ENCODE data around the gene TEDC2. TPM values are rescaled to one million over a fixed set of nuclear protein-coding genes. Genes with fewer than 3 reads are reported as not detected.
"Not testable (repeated sequence)": the region's sequence is repeated elsewhere in the genome, so short reads cannot be mapped to it uniquely, and the experiment has no call there.

The TEDC2 gene
- total and polyA plus RNA-seq, 7 experiments from 2014 or later, result 0.32 to 16.7 (median 0.62) TPM; not detected in 1

- Mint-ChIP-seq H3K4me1 (peaks cover 0 to 21% (median 6%) of the 10 kb centered on the region in 7 donors), H3K9me3 (no peaks in the 10 kb centered on the region), H3K36me3 (peaks cover 0 to 33% (median 4%) of the 10 kb centered on the region in 5 donors), H3K4me3 (no peak overlapping the region), H3K27ac (no peak overlapping the region), H3K27me3 (no peaks in the 10 kb centered on the region)
- Histone ChIP-seq H3K4me1 (ENCODE audit: control insufficient read depth in 2 of 2, insufficient read depth in 2 of 2, low read length in 2 of 2) (no peaks in the 10 kb centered on the region), H3K4me3 (ENCODE audit: low read length) (no peak overlapping the region), H3K36me3 (ENCODE audit: control insufficient read depth in 2 of 3, insufficient read depth in 3 of 3, low read length in 3 of 3) (peaks cover 0 to 23% (median 0%) of the 10 kb centered on the region in 3 experiments), H3K9me3 (ENCODE audit: control insufficient read depth in 2 of 3, low read length in 3 of 3) (no peaks in the 10 kb centered on the region), H3K27me3 (ENCODE audit: control insufficient read depth in 2 of 2, insufficient read depth in 2 of 2, low read length in 2 of 2) (no peaks in the 10 kb centered on the region), H3K27ac (ENCODE audit: low read depth, low read length) (no peak overlapping the region)
- no peak for DNase-seq
- ChIA-PET POLR2A (no interaction called here), CTCF (no interaction called here)
- ATAC-seq, result no peak
- intact Hi-C loops (cut with micrococcal nuclease), result no loop called here
Measured at GRCh38 chr16:2436110-2436509, 23.8 kb upstream of the TEDC2 start.

GRCh38 chr16:2437032-2437790, 22.7 kb upstream of the TEDC2 start:
- no peaks in the 10 kb centered on the region for H3K27me3 ChIP-seq (ENCODE audit: control insufficient read depth in 2 of 2, insufficient read depth in 2 of 2, low read length in 2 of 2)
- peaks cover 0 to 18% (median 6%) of the 10 kb centered on the region in 7 donors for H3K4me1 Mint-ChIP-seq
- H3K27ac ChIP-seq (ENCODE audit: low read depth, low read length), result no peak overlapping the region
- H3K36me3 Mint-ChIP-seq, result peaks cover 0 to 35% (median 4%) of the 10 kb centered on the region in 5 donors
- ATAC-seq (no peak), DNase-seq (no peak)
- no peaks in the 10 kb centered on the region for H3K9me3 Mint-ChIP-seq
- no peak overlapping the region for H3K4me3 Mint-ChIP-seq
- H3K9me3 ChIP-seq (ENCODE audit: control insufficient read depth in 2 of 3, low read length in 3 of 3), result no peaks in the 10 kb centered on the region
- H3K4me1 ChIP-seq (ENCODE audit: control insufficient read depth in 2 of 2, insufficient read depth in 2 of 2, low read length in 2 of 2), result no peaks in the 10 kb centered on the region
- CTCF ChIA-PET, result interaction anchor here (0.5 kb wide), 1 partner anchor 67 kb away, joined by 5 read pairs; no protein-coding TSS in a partner anchor
- intact Hi-C loops (cut with micrococcal nuclease), result no loop called here
- H3K27ac Mint-ChIP-seq, result no peak overlapping the region
- H3K27me3 Mint-ChIP-seq, result no peaks in the 10 kb centered on the region
- no peak overlapping the region for H3K4me3 ChIP-seq (ENCODE audit: low read length)
- H3K36me3 ChIP-seq (ENCODE audit: control insufficient read depth in 2 of 3, insufficient read depth in 3 of 3, low read length in 3 of 3), result peaks cover 0 to 23% (median 0%) of the 10 kb centered on the region in 3 experiments
- POLR2A ChIA-PET, result no interaction called here

- no peak for ATAC-seq
- no peaks in the 10 kb centered on the region for H3K27me3 ChIP-seq (ENCODE audit: control insufficient read depth in 2 of 2, insufficient read depth in 2 of 2, low read length in 2 of 2)
- ChIA-PET CTCF (no interaction called here), POLR2A (no interaction called here)
- H3K4me1 Mint-ChIP-seq, result peaks cover 0 to 13% (median 6%) of the 10 kb centered on the region in 7 donors
- H3K9me3 Mint-ChIP-seq, result no peaks in the 10 kb centered on the region
- intact Hi-C loops (cut with micrococcal nuclease), result no loop called here
- no peaks in the 10 kb centered on the region for H3K9me3 ChIP-seq (ENCODE audit: control insufficient read depth in 2 of 3, low read length in 3 of 3)
- H3K4me3 ChIP-seq (ENCODE audit: low read length), result no peak overlapping the region
- H3K36me3 Mint-ChIP-seq, result peaks cover 0 to 33% (median 0%) of the 10 kb centered on the region in 5 donors
- no peaks in the 10 kb centered on the region for H3K27me3 Mint-ChIP-seq
- H3K4me3 Mint-ChIP-seq, result no peak overlapping the region
- peaks cover 0 to 21% (median 0%) of the 10 kb centered on the region in 3 experiments for H3K36me3 ChIP-seq (ENCODE audit: control insufficient read depth in 2 of 3, insufficient read depth in 3 of 3, low read length in 3 of 3)
- no peaks in the 10 kb centered on the region for H3K4me1 ChIP-seq (ENCODE audit: control insufficient read depth in 2 of 2, insufficient read depth in 2 of 2, low read length in 2 of 2)
- H3K27ac ChIP-seq (ENCODE audit: low read depth, low read length), result no peak overlapping the region
- H3K27ac Mint-ChIP-seq, result no peak overlapping the region
- no peak for DNase-seq
Measured at GRCh38 chr16:2438121-2438520, 21.8 kb upstream of the TEDC2 start.

DNA sequence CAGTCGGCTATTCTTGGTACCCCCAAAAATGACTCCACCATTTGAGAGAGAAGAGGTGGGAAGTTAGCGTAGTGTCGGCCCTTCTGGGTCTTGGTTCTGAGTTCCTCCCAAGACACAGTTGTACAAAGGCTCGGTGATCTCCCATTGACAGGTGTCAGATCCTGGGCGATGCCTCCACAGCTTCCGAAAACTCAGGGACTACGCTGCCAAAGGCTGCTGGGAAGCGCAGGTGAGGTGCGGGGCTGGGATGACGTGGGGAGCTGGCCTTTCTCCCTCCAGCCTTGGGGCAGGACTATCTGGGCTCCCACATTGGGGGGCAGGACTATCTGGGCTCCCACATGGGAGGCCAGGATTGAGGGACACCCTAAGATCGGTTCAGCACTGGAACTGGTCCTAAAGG, 20.3 kb upstream of the TEDC2 start:
- intact Hi-C loops (cut with micrococcal nuclease), result no loop called here
- Histone ChIP-seq H3K9me3 (ENCODE audit: control insufficient read depth in 2 of 3, low read length in 3 of 3) (no peaks in the 10 kb centered on the region), H3K4me3 (ENCODE audit: low read length) (no peak overlapping the region), H3K27ac (ENCODE audit: low read depth, low read length) (no peak overlapping the region), H3K27me3 (ENCODE audit: control insufficient read depth in 2 of 2, insufficient read depth in 2 of 2, low read length in 2 of 2) (no peaks in the 10 kb centered on the region), H3K36me3 (ENCODE audit: control insufficient read depth in 2 of 3, insufficient read depth in 3 of 3, low read length in 3 of 3) (peaks cover 0 to 20% (median 0%) of the 10 kb centered on the region in 3 experiments), H3K4me1 (ENCODE audit: control insufficient read depth in 2 of 2, insufficient read depth in 2 of 2, low read length in 2 of 2) (no peaks in the 10 kb centered on the region)
- Mint-ChIP-seq H3K27ac (peak overlapping the region in 2 of 9 donors; percentile 45 to 70), H3K27me3 (no peaks in the 10 kb centered on the region), H3K4me3 (no peak overlapping the region), H3K4me1 (peaks cover 0 to 11% (median 6%) of the 10 kb centered on the region in 7 donors), H3K9me3 (no peaks in the 10 kb centered on the region), H3K36me3 (peaks cover 0 to 30% (median 0%) of the 10 kb centered on the region in 5 donors)
- POLR2A ChIA-PET, result interaction anchor here (0.7 kb wide), 1 partner anchor 10 kb away, joined by 3 read pairs; no protein-coding TSS in a partner anchor
- ATAC-seq, result no peak
- CTCF ChIA-PET, result interaction anchor here (1.2 kb wide), 1 partner anchor 60 kb away, joined by 3 read pairs; no protein-coding TSS in a partner anchor
- DNase-seq, result no peak

GRCh38 chr16:2441143-2441804, 18.6 kb upstream of the TEDC2 start:
- intact Hi-C loops (cut with micrococcal nuclease); H3K27ac ChIP-seq (ENCODE audit: low read depth, low read length); H3K9me3 Mint-ChIP-seq; H3K27me3 ChIP-seq (ENCODE audit: control insufficient read depth in 2 of 2, insufficient read depth in 2 of 2, low read length in 2 of 2); H3K4me3 Mint-ChIP-seq; H3K9me3 ChIP-seq (ENCODE audit: control insufficient read depth in 2 of 3, low read length in 3 of 3); DNase-seq; H3K4me3 ChIP-seq (ENCODE audit: low read length); H3K4me1 ChIP-seq (ENCODE audit: control insufficient read depth in 2 of 2, insufficient read depth in 2 of 2, low read length in 2 of 2); ATAC-seq; H3K27me3 Mint-ChIP-seq: not testable (repeated sequence)
- Mint-ChIP-seq H3K4me1 (peaks cover 0 to 11% (median 6%) of the 10 kb centered on the region in 7 donors), H3K27ac (peak overlapping the region in 1 of 9 donors; percentile 38), H3K36me3 (peaks cover 0 to 23% (median 0%) of the 10 kb centered on the region in 5 donors)
- peaks cover 0 to 28% (median 0%) of the 10 kb centered on the region in 3 experiments for H3K36me3 ChIP-seq (ENCODE audit: control insufficient read depth in 2 of 3, insufficient read depth in 3 of 3, low read length in 3 of 3)
- ChIA-PET CTCF (interaction anchor here (1.2 kb wide), 1 partner anchor 11 kb away, joined by 6 read pairs; no protein-coding TSS in a partner anchor), POLR2A (interaction anchor here (0.7 kb wide), 1 partner anchor 14 kb away, joined by 4 read pairs; no protein-coding TSS in a partner anchor)

DNA sequence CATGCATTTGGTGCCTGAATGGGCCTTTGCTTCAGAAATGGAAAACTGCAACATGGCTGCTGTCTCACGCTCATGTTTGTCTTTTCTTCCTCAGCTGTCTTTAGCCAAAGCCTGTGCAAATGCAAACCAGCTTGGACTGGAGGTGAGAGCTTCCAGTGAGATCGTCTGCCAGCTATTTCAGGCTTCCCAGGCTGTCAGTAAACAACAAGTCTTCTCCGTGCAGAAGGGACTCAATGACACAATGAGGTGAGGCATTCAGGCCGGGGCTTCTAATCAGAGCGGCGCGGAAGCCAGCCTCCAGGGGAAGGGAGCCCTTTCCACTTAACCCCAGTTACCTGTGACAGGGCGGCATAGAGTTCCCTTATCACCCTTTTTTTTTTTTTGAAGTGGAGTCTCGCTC, 16.4 kb upstream of the TEDC2 start:
- DNase-seq (no peak), ATAC-seq (no peak)
- no peaks in the 10 kb centered on the region for H3K27me3 Mint-ChIP-seq
- Histone ChIP-seq H3K36me3 (ENCODE audit: control insufficient read depth in 2 of 3, insufficient read depth in 3 of 3, low read length in 3 of 3) (peaks cover 0 to 24% (median 0%) of the 10 kb centered on the region in 3 experiments), H3K27ac (ENCODE audit: low read depth, low read length) (no peak overlapping the region), H3K4me3 (ENCODE audit: low read length) (no peak overlapping the region), H3K4me1 (ENCODE audit: control insufficient read depth in 2 of 2, insufficient read depth in 2 of 2, low read length in 2 of 2) (no peaks in the 10 kb centered on the region), H3K27me3 (ENCODE audit: control insufficient read depth in 2 of 2, insufficient read depth in 2 of 2, low read length in 2 of 2) (no peaks in the 10 kb centered on the region), H3K9me3 (ENCODE audit: control insufficient read depth in 2 of 3, low read length in 3 of 3) (no peaks in the 10 kb centered on the region)
- no peaks in the 10 kb centered on the region for H3K9me3 Mint-ChIP-seq
- H3K36me3 Mint-ChIP-seq, result peaks cover 0 to 25% (median 0%) of the 10 kb centered on the region in 5 donors
- peaks cover 0 to 11% (median 6%) of the 10 kb centered on the region in 7 donors for H3K4me1 Mint-ChIP-seq
- no peak overlapping the region for H3K27ac Mint-ChIP-seq
- H3K4me3 Mint-ChIP-seq, result no peak overlapping the region
- POLR2A ChIA-PET, result interaction anchor here (0.6 to 1.0 kb wide), 2 partner anchors 14 to 89 kb away, joined by 3 to 4 read pairs; partner anchors contain the start of gene CCNF
- CTCF ChIA-PET, result no interaction called here
- intact Hi-C loops (cut with micrococcal nuclease), result loop anchor here in 1 of 2 donors (1.0 kb wide), 1 partner anchor 14 kb away; the partner anchor contains the start of gene CCNF

Measured in naive thymus-derived CD4-positive, alpha-beta T cell (primary cell).